ENCODE measurements around the gene MT2A. TPM values are rescaled to one million over a fixed set of nuclear protein-coding genes. Genes with fewer than 3 reads are reported as not detected.

The MT2A gene
- total and polyA plus RNA-seq, 2 of the 13 experiments (the other 11 are each of a cell fraction or from before 2014, with no cell fraction given), result 135 to 371 TPM

DNA sequence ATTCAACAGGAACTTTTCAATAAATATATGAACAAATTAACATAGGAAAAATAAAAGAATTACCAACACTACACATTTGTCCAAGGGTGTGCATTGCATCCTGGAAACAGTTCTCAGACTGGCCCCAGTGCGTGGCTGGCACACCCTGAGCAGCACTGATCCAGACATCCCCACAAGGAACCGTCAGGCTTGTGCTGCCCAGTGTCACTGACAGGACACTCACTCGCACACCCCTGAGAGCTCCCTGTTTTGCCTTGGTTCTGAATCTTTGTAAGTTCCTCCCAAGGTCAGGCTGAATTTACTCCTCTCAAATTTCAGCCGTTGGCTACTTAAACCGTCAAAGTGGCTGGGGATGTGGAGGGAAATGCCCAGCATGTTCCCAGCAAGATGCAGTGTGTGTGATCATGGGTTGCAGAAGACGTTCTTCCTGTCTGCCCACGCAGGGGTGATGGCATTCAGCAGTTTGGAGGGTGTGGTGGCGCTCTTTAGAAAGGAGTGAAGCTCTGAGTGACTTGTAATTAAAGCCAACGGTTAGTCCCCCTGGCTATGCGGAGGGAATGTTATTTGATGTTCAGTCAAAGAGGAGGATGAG lies 1.7 kb downstream of the MT2A start (continued):
- TF ChIP-seq, protein P1, sequence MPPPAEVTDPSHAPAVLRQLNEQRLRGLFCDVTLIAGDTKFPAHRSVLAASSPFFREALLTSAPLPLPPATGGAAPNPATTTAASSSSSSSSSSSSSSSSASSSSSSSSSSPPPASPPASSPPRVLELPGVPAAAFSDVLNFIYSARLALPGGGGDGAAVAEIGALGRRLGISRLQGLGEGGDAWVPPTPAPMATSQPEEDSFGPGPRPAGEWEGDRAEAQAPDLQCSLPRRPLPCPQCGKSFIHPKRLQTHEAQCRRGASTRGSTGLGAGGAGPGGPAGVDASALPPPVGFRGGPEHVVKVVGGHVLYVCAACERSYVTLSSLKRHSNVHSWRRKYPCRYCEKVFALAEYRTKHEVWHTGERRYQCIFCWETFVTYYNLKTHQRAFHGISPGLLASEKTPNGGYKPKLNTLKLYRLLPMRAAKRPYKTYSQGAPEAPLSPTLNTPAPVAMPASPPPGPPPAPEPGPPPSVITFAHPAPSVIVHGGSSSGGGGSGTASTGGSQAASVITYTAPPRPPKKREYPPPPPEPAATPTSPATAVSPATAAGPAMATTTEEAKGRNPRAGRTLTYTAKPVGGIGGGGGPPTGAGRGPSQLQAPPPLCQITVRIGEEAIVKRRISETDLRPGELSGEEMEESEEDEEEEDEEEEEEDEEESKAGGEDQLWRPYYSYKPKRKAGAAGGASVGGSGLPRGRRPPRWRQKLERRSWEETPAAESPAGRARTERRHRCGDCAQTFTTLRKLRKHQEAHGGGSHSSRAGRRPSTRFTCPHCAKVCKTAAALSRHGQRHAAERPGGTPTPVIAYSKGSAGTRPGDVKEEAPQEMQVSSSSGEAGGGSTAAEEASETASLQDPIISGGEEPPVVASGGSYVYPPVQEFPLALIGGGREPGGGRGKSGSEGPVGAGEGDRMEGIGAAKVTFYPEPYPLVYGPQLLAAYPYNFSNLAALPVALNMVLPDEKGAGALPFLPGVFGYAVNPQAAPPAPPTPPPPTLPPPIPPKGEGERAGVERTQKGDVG (CRISPR knock-in tag; IDR thresholded peaks at IDR 0.05; ENCODE audit: borderline replicate concordance), result no peak
- TF ChIP-seq U2AF2 (IDR thresholded peaks at IDR 0.05; ENCODE audit: low read depth, low read length) (no peak), ZNF891 (CRISPR knock-in tag; IDR thresholded peaks at IDR 0.05) (no peak), IKZF1 (IDR thresholded peaks at IDR 0.05) (no peak), GPN1 (CRISPR knock-in tag; IDR thresholded peaks at IDR 0.05; ENCODE audit: borderline replicate concordance) (no peak), SMYD3 (CRISPR knock-in tag; IDR thresholded peaks at IDR 0.05) (no peak), ZNF136 (CRISPR knock-in tag; IDR thresholded peaks at IDR 0.05; ENCODE audit: low read depth) (no peak; the same call in 1 of the 2 replicates), PRPF4 (IDR thresholded peaks at IDR 0.05; ENCODE audit: low read depth, low read length, poor library complexity, severe bottlenecking) (no peak), ZNF10 (CRISPR knock-in tag; IDR thresholded peaks at IDR 0.05; ENCODE audit: borderline replicate concordance, low read depth) (no peak), ZNF567 (CRISPR knock-in tag; IDR thresholded peaks at IDR 0.05; ENCODE audit: borderline replicate concordance) (no peak), KDM2A (CRISPR knock-in tag; IDR thresholded peaks at IDR 0.05; ENCODE audit: borderline replicate concordance, low read depth) (no peak; the same call in 1 of the 2 replicates), SPEN (CRISPR knock-in tag; IDR thresholded peaks at IDR 0.05; ENCODE audit: low read depth) (no peak), RARA (CRISPR knock-in tag; IDR thresholded peaks at IDR 0.05) (no peak), HDAC1 (CRISPR knock-in tag; IDR thresholded peaks at IDR 0.05) (no peak), CC2D1A (CRISPR knock-in tag; IDR thresholded peaks at IDR 0.05) (no peak)
- TF ChIP-seq, protein P2, sequence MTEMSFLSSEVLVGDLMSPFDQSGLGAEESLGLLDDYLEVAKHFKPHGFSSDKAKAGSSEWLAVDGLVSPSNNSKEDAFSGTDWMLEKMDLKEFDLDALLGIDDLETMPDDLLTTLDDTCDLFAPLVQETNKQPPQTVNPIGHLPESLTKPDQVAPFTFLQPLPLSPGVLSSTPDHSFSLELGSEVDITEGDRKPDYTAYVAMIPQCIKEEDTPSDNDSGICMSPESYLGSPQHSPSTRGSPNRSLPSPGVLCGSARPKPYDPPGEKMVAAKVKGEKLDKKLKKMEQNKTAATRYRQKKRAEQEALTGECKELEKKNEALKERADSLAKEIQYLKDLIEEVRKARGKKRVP (CRISPR knock-in tag; IDR thresholded peaks at IDR 0.05), result 0 out of 4 replicates have a peak, but pooled peaks of 1 of the 2 experiments have one; percentile 22
- TF ChIP-seq, protein P3, sequence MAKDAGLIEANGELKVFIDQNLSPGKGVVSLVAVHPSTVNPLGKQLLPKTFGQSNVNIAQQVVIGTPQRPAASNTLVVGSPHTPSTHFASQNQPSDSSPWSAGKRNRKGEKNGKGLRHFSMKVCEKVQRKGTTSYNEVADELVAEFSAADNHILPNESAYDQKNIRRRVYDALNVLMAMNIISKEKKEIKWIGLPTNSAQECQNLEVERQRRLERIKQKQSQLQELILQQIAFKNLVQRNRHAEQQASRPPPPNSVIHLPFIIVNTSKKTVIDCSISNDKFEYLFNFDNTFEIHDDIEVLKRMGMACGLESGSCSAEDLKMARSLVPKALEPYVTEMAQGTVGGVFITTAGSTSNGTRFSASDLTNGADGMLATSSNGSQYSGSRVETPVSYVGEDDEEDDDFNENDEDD (CRISPR knock-in tag; IDR thresholded peaks at IDR 0.05; ENCODE audit: borderline replicate concordance), result no peak
- TF ChIP-seq, protein P4, sequence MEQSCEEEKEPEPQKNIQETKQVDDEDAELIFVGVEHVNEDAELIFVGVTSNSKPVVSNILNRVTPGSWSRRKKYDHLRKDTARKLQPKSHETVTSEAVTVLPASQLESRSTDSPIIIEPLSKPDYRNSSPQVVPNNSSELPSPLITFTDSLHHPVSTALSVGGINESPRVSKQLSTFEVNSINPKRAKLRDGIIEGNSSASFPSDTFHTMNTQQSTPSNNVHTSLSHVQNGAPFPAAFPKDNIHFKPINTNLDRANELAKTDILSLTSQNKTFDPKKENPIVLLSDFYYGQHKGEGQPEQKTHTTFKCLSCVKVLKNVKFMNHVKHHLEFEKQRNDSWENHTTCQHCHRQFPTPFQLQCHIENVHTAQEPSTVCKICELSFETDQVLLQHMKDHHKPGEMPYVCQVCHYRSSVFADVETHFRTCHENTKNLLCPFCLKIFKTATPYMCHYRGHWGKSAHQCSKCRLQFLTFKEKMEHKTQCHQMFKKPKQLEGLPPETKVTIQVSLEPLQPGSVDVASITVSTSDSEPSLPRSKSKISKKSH (CRISPR knock-in tag; IDR thresholded peaks at IDR 0.05; ENCODE audit: borderline replicate concordance), result no peak
- TF ChIP-seq, protein P5, sequence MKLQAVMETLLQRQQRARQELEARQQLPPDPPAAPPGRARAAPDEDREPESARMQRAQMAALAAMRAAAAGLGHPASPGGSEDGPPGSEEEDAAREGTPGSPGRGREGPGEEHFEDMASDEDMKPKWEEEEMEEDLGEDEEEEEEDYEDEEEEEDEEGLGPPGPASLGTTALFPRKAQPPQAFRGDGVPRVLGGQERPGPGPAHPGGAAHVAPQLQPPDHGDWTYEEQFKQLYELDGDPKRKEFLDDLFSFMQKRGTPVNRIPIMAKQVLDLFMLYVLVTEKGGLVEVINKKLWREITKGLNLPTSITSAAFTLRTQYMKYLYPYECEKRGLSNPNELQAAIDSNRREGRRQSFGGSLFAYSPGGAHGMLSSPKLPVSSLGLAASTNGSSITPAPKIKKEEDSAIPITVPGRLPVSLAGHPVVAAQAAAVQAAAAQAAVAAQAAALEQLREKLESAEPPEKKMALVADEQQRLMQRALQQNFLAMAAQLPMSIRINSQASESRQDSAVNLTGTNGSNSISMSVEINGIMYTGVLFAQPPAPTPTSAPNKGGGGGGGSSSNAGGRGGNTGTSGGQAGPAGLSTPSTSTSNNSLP (IDR thresholded peaks at IDR 0.05; ENCODE audit: low read depth, low read length), result no peak
